Lower leg skin (tissue), 4 donors: Measurements from ENCODE around the gene WDR73. TPM values are rescaled to one million over a fixed set of nuclear protein-coding genes. Genes with fewer than 3 reads are reported as not detected.
"Not testable (repeated sequence)": the region's sequence is repeated elsewhere in the genome, so short reads cannot be mapped to it uniquely, and the experiment has no call there.

Experiments used
- DNase-seq, 2 donors: peaks; one replicate each; pipeline ENCODE4 v3.0.0-alpha.2; 2019; ENCODE audit warnings: low spot score in 2 of 2
- H3K4me3 ChIP-seq: fragments of 200-600 bp; sonication (generic); 2 replicates; pipeline ENCODE4 v1.5.1; 2017; ENCODE audit warnings: mild to moderate bottlenecking, low read depth; ENCODE audit not compliant: poor library complexity, severe bottlenecking
- CTCF ChIP-seq, 3 donors: fragments of 450-650 bp; IDR thresholded peaks; one replicate each; pipeline ENCODE4 v1.5.1; 2016; ENCODE audit warnings: antibody characterized with exemption in 3 of 3, mild to moderate bottlenecking in 3 of 3, moderate library complexity in 2 of 3
- POLR2A ChIP-seq, 2 donors: fragments of 450-650 bp; IDR thresholded peaks; one replicate each; pipeline ENCODE4 v1.6.1; 2016 to 2017; ENCODE audit warnings: antibody characterized with exemption in 2 of 2, mild to moderate bottlenecking in 1 of 2, moderate library complexity in 1 of 2
- WGBS, 2 donors: methylation state at CpG; one replicate each; pipeline ENCODE4 v1.1.5; 2018; 5-methylcytosine and 5-hydroxymethylcytosine counted together
- intact Hi-C: fragments of 100-400 bp; cut with DNase I; formaldehyde crosslinking; loops from one replicate; pipeline ENCODE4 v1.15.0; 2023; ENCODE audit warnings: low total_unique reads
- total RNA-seq, 4 donors: library from RNA; depleted of rRNA; stranded (reverse); fragments of >200 nt; gene quantifications; one replicate each; pipeline ENCODE4 v1.1.0, GENCODE V29; 2016

The WDR73 gene
- total RNA-seq, 4 donors from 2014 or later, result 10.0 to 26.5 (median 18.9) TPM

GRCh38 chr15:84645496-84645895, 8.6 kb downstream of the WDR73 start:
- H3K4me3 ChIP-seq, result no peak overlapping the region
- intact Hi-C loops, result no loop called here
- 94 to 95% methylated on average over 10 of the region's 10 CpGs for WGBS, 2 donors
- DNase-seq, result no peak
- no peak for TF ChIP-seq POLR2A (IDR thresholded peaks at IDR 0.05)
- TF ChIP-seq CTCF (IDR thresholded peaks at IDR 0.05), result no peak

- no peak overlapping the region for H3K4me3 ChIP-seq
- intact Hi-C loops, result no loop called here
- no peak for DNase-seq
- WGBS, 2 donors, result 87 to 88% methylated on average over 6 of the region's 6 CpGs
- TF ChIP-seq CTCF (IDR thresholded peaks at IDR 0.05), result no peak
- TF ChIP-seq POLR2A (IDR thresholded peaks at IDR 0.05), result no peak
Observed at GRCh38 chr15:84643838-84644237, 10.2 kb downstream of the WDR73 start.

- H3K4me3 ChIP-seq, DNase-seq, intact Hi-C loops: not testable (repeated sequence)
- 50 to 76% methylated on average over 2 of the region's 2 CpGs for WGBS, 2 donors
Observed at GRCh38 chr15:84642640-84643039, 11.4 kb downstream of the WDR73 start.

DNA sequence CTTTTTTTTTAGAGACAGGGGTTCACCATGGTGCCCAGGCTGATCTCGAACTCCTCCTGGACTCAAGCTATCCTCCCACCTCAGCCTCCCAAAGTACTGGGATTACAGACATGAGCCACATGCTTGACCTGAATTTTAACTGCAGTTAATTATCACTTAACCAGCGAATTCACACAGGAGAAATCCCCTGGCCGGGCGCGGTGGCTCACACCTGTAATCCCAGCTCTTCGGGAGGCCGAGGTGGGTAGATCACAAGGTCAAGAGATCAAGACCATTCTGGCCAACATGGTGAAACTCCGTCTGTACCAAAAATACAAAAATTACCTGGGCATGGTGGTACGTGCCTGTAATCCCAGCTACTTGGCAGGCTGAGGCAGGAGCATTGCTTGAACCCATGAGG, 12.2 kb downstream of the WDR73 start:
- WGBS, 2 donors, result 97% methylated on average over 9 of the region's 9 CpGs
- DNase-seq, intact Hi-C loops, H3K4me3 ChIP-seq: not testable (repeated sequence)

- no peak for DNase-seq
- WGBS, 2 donors, result 76% methylated on average over 3 of the region's 3 CpGs
- TF ChIP-seq CTCF (IDR thresholded peaks at IDR 0.05) (no peak), POLR2A (IDR thresholded peaks at IDR 0.05) (no peak)
- intact Hi-C loops, result no loop called here
- no peak overlapping the region for H3K4me3 ChIP-seq
Observed at GRCh38 chr15:84638103-84638502, 16.0 kb downstream of the WDR73 start.

- TF ChIP-seq POLR2A (IDR thresholded peaks at IDR 0.05) (no peak), CTCF (IDR thresholded peaks at IDR 0.05) (no peak)
- DNase-seq, result no peak
- H3K4me3 ChIP-seq, result peak overlapping the region; percentile 34
- 35 to 37% methylated on average over 23 of the region's 23 CpGs for WGBS, 2 donors
- intact Hi-C loops, result no loop called here
Observed at GRCh38 chr15:84634228-84634837, 19.8 kb downstream of the WDR73 start.
